ENCODE results near the gene MAGI1.

- no peak for TF ChIP-seq POLR2AphosphoS5 (IDR thresholded peaks at IDR 0.05)
- no peak for TF ChIP-seq CTCF (IDR thresholded peaks at IDR 0.05)
Measured at GRCh38 chr3:65655061-65655460, 383.7 kb downstream of the MAGI1 start.
